NCI-H2107 treated with DMSO at 0.1 percent for 48 hours (cell line): ENCODE results near the gene KLHL33.
"Not testable (repeated sequence)": the region's sequence is repeated elsewhere in the genome, so short reads cannot be mapped to it uniquely, and the experiment has no call there.

Experiments used
- DNase-seq: peaks from one replicate; lab custom pipeline; 2025; ENCODE audit not compliant: unreplicated experiment; lab: John Stamatoyannopoulos, UW

KLHL33 gene

DNA sequence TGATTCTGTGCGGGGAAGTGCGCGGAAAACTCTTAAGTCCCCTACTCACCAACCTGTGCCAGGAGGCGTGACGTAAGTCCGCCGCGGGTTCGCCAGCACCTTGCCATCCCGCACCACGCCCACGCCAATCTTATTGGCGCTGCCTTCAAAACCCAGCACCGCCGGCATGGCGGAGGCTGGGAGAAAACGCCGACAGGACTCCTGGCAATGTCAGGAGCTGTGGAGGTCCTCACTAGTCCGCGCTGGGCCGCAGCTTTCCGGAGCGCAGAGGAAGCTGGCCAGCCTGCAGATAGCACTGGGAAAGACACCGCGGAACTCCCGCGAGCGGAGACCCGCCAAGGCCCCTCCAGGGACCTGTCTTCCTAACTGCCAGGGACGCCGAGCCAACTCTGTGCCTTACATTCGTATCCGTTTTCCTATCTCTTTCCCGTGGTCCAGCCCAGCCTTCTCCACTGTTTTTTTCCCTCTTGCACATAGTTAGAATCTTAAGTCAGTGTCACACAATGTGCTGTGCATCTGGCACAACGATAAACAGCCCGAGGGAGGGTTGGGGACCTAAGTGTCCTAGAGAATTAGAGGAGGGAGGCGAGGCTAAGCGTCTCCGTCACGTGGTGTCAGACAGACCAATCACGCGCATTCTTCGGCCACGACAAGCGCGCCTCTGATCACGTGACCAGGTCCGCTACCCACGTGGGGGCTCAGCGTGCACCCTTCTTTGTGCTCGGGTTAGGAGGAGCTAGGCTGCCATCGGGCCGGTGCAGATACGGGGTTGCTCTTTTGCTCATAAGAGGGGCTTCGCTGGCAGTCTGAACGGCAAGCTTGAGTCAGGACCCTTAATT is 18.8 kb upstream of the KLHL33 start, which contains the start of the genes APEX1 and OSGEP:
Gene APEX1 (plus strand): TSS at position 711 of the 839 bp plus-strand sequence. CDS start 420 bp downstream, outside the sequence.
Gene OSGEP (minus strand): TSS at position 297 of the 839 bp plus-strand sequence. CDS start 129 bp downstream, at position 168.
- peak; percentile 99 for DNase-seq

DNA sequence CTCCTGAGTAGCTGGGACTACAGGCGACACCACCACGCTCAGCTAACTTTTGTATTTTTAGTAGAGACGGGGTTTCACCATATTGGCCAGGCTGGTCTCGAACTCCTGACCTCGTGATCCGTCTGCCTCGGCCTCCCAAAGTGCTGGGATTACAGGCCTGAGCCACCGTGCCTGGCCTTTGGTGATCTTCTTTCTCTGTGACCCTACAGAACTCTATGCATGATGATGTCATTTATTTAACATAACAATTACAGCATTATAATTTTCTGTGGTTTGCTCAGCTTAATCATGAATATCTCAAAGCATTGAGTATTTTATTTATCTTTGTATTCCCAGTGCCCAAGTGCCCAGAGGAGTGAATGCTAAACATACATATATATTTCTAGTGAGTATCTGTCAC is 16.9 kb upstream of the KLHL33 start:
- DNase-seq, result not testable (repeated sequence)

DNA sequence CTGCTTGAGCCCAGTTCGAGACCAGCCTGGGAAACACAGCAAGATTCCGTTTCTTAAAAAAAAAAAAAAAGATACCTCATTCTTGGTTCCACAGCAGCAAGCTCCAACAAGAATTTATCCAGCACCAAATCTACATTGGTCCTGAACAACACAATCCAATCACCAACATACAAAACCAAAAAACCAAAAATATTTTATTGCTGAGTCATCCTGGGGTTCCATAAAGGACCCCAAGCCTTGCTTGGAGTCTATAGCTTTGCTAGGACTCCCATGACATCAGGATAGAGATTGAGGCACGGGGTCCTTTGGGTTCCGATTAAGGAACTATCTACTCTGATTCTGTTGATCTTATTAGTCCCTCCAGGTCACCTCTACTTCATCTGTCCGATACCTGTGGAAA is 10.9 kb upstream of the KLHL33 start:
- DNase-seq, result no peak

DNA sequence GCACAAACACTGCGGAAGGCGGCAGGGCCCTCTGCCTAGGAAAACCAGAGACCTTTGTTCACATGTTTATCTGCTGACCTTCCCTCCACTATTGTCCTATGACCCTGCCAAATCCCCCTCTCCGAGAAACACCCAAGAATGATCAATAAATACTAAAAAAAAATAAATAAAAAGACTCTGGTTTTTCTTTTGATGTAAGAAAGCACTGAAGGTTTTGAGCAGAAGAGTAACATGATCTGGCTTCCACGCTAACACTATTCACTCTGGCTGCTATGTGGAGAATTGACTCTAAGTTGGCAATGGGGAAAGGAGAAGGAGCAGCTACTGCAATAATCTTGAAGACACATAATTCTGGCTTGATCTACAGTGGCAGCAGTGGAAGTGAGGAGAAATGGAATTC is 7.7 kb upstream of the KLHL33 start:
- DNase-seq, result not testable (repeated sequence)

DNA sequence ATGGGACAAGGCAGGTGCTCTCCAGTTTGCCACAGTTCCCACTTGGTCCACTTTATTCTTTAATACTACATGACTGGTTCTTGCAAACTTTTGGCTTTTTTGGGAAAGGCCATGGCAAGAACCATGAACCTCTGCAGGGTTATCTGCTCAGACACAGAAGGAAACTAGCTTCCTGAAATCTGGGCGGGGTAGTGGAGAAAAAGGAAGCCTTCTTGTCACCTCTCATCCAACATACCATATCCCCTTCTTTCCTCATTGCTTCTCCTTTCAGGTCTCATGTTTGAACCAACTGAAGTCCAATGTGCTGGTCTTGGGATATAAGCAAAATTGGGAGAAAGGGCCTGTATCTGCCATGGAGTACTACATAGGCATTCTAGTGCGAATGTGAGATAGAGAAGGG is 5.5 kb upstream of the KLHL33 start:
- no peak for DNase-seq

DNA sequence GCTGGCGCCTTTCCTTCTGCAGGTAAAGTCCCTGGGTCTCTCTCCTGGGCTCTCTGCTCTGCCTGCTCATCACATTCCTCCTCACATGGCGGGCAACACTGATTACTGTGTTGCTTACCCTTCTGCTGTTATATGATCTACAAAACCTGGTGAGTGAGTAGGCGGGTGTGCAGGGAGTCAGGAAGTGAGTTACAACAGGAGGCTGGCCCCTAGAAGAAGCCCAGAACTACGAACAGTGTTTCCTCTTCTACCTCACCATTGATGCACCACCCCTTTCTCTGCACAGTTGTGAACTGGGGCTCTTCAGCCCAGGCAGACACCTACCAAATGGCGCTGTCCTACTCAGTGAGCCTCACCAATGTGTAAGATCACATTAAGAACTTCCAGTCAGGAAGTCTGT is 4.9 kb upstream of the KLHL33 start:
- DNase-seq, result peak; percentile 72

DNA sequence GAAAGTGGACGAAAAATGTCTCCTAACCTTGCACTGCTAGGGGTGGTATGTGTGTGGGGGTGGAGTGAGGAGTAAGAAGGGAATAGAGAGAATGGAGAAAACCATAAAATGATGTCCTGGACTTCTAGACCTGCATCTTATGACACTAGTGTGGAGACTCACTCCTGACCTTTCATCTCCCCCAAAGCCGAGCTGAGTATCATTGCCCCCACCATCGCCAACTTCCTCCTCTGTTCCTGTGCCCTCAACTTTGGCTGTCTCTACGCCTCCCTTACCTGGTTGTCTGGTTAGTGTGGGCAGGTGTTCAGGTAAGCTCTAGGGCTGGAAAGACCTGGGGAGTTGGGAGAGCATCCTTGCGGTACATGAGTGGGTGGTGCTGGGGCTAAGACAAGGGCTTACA is 4.5 kb upstream of the KLHL33 start:
- DNase-seq, result no peak

DNA sequence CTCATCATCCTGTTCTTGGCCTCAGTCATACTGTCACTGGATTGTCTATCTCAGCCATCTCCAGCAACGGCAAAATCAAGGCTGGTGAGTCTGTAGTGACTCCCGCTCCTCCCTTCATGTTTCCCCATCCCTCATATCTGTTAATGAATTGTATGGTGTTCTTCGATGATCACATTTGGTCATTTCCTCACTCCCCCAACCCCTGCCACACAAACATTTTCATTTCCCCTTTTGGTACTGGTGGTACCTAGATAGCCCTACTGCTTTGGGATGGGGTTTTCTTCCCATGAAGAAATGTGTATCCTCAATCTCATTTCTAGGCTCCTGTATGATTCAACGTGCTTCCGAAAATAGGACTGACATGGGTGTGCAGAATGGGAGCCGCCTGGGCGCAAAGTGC is 2.7 kb upstream of the KLHL33 start:
- no peak for DNase-seq

DNA sequence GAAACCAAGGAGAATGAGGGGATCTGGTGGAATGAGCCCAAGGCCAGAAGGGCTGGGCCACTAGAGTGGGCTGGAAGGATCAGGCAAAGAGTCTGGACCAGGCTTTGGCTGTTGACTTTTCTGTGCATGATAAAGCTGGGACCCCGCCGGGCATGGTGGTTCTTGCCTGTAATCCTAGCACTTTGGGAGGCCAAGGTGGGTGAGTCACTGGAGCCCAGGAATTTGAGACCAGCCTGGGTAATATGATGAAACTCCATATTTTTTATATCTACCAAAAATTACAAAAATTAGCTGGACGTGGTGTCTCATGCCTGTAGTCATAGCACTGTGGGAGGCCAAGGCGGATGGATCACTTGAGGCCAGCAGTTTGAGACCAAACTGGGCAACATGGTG is 393 bp upstream of the KLHL33 start:
- DNase-seq, result no peak

DNA sequence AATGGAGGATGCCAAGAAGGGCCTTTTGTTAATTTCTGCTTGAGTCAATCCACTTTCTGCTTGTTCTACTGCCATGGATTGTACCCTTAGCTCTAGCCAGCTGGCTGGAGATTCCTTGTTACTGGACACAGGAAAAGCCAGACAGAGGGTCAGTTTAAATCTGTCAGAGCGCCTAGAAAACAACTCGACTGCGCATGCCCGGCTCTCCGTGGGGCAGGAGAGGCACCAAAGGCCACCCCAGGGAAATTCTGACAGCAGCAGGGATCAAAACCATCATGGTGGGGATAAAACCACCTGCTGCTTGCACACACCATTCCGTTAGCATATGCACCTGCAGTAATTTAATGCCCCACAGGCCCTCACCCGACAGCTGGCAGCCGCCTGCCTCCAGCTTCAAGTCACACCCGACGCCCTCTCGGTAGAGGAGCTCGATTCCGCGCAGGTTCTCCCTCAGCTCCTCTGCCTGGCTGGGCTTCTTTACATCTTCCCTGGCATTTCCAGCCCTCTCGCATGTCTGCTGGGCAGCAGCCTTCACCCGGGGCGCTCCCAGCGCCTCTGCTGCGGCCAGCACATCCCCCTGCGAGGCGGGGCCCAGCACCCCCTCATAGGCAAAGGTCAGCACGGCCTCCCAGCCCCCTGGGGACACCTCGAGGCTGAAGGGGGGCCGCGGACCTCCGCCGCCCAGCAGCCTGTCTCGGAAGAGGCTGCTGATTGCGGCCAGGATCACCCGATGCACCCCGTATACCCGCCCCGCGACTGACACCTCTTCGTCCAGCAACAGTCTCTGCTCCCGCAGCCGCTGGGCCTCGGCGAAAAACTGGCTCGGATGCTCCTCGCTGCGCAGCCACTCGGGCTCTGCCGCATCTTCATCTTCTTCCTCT is 1.0 kb downstream of the KLHL33 start:
- DNase-seq, result peak; percentile 94

DNA sequence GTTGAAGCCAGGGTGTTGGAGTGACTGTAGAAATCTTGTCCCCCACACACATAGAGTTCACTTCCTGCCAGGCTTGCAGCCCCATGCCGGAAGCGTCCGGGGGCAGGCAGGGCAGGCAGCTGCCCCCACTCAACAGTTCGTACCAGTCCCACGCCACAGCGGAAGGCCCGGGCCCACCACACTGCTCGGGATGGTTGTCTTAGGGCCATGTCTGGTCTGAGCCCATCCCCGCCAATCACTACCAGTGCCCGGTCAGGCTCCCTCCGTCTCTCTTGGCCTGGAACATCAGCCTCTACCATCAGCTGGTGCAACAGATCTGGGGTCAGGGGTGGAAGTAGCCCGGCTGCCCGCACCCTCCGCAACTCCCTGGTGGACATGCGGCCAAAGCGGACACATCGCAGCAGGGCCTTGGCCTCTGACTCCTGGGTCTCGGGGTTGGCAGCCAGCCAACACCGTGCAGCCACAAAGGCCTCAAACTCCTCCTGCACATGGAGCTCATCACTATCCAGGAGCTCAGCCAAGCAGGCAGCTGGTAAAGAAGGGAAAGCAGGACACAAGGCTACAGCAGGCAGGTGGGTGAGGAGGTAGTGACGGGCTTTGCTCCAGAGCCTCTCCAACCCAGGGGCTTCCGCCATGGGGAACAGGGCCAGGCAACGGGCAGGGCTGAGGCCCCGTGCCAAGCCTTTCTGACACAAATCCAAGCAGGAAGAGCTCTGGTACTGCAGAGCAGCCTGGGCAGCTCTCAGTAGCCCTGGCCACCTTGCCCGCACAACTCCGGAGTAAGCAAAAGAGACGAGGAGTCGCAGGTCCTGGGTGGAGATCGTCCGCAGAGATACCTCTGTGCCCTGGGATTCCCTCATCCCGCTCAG is 5.9 kb downstream of the KLHL33 start:
- DNase-seq, result no peak

DNA sequence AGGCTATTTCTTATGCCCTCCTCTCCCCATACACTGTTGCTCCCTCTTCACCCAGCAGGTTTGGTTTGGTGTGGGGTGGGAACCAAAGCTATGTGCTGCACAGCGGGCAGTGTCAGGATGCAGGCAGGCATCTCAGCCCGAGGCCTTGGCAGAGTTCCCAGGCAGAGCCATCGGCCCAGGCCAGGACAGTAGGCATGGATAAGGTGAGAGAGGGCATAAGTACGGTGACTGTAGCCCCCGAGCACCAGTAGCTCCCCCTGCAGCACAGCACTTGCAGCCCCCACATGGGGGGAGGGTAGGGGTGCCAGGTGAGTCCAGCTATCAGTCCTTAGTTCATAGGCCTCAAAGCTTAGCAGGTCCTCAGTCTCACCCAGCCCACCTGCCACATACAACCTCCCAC is 7.2 kb downstream of the KLHL33 start:
- DNase-seq, result no peak

DNA sequence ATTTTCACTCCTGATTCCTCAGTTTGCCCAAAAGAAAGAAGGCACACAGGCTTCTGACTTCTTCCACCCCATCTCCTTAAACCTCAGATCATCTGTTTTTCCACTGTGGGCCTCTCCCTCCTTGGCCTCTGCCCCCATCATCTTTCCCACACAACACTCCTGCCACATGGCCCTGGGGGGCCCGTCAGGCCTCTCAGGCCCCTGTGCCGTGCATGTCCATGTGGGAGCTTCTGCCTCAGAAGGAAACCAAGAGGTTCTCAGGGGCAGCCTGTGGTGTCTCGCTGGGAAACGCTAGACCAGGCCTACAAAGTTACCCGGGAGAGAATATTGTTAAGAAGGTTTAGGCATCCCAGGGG is 8.0 kb downstream of the KLHL33 start:
- no peak for DNase-seq

DNA sequence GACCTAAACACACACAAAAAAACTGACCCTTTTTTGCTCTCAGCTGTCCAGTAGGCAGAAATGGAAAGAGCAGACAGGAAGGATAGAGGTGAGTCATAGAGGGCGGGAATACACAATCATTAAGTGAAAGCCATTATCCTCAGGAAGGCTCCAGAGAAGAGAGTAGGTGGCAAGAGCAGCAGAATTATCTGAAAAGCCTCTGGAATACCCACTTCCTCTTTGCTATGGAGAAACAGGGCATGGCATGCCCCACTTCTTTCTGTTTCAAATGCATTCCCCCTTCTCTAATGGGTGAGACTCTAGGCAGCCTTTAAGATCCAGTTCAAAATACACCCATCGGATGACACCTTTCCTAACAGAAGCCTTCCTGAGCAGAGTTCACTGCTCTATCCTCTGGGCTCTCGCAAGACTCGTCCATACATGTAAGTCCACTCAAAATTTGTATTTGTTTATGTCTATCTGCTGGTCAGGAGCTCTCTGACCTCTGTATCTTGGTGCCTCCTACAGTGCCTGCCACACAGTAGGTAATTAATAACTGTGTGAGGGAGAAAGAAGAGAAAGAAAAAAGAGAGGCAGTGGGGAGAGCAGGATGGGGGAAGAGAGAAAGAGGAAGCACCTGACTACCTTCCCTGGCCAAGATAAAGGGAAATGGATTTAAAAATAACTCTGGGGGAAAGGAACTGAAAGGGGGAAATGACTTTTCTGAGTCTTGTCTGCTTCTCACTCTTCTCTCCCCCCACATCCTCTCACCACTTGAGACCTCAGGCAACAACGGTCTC is 8.5 kb downstream of the KLHL33 start:
- no peak for DNase-seq

DNA sequence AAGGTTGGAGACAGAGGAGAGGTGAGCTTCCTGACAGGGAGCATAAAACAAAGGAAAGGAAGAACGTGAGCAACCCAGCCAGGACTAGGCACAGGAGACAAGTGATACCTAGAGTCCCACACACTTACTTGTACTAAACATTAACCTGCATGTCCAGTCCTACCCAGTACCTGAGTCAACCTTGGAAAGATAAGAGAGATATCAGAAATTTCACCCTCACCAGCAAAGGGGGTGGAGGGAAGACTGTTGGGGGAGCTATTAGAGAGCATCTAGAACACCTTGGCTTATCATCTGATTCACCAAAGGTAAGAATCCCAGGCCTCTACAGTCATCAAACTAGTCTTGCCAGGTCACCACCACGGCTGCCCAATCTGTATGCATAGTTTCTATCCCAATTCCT is 11.1 kb downstream of the KLHL33 start:
- no peak for DNase-seq

DNA sequence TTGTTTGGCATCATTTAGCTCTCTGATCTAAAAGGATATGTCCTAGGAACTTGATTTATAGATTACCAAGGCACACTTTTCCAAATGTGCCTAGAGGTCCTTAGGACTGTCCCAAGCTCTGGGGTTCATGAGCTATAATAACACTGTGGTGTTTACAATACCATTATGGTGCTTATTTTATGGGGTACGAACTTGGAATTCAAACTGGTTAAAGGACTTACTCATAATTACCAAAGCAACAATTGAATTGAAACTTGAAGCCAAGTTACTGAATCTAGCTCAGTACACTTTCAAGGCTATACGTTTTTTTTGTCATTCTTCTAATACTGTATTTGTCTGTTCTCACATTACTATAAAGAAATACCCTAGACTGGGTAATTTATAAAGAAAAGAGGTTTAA is 13.1 kb downstream of the KLHL33 start:
- DNase-seq, result no peak

DNA sequence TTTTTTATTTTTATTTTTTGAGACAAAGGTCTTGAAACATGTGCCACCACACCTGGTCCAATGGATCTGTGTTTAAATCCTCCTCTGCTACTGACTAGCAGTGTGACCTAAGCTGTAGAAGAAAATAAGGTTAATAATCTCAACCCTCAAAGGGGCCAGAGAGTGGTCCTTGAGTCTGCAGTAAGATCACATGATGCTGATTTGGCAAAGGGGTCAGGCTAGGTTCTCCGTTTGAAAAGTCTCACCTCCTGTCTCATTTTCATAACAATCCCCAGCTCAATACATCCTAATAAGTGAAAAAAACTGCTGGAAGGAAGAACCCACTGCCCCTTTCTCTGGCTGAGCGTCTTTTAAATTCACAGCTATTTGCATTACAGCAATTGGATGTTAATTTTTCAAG is 14.7 kb downstream of the KLHL33 start:
- no peak for DNase-seq

DNA sequence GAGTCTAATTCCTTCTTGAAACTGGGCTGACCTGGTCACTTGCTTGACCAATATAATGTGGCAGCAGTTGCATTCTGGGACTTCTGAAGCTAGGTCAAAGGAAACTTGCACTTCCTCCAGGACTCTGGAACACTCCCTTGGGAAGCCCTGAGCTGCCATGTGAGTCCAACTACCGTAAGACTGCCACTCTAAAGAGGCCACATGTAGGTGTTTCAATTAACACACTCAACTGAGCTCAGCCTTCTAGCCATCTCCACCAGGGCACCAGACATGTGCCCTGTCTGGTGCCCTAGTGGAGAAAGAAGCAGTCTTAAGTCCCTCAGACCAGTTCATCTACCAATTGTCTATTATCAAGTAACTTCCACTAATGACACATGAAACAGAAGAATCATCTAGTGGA is 16.5 kb downstream of the KLHL33 start:
- no peak for DNase-seq

DNA sequence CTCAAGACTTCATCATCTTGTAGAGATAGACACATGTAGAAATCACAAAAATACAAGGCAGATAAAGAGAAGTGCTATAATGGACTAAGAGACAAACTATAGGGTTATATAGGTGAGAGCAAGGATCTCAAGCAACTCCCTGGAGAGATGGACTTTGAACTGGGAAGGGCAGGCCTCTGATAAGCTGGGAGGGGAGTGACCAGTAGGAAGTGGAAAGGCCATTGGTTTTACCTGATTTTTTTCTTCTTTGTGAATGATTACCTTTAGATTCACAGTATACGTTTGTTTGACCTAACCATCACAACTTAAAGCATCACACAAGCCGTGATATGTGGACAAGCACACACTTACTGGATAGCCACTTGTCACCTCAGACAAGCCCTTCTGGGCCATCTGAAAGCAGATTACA is 17.5 kb downstream of the KLHL33 start:
- no peak for DNase-seq
